Epithelial cell of esophagus (primary cell): ENCODE results near the gene ABCD1.
A peak's percentile ranks its signal among the peaks of the same experiment; 100 is the strongest.

Source experiments
- DNase-seq: peaks from one replicate; pipeline ENCODE4 v3.0.0; 2010; ENCODE audit warnings: low read depth
- H3K4me3 ChIP-seq: 2 replicates; pipeline ENCODE4 v1.5.1; 2011; ENCODE audit warnings: mild to moderate bottlenecking, low read length, control low read depth
- CTCF ChIP-seq: IDR thresholded peaks from 2 replicates; pipeline ENCODE4 v1.5.1; 2011; ENCODE audit warnings: low read depth, mild to moderate bottlenecking, low read length, control low read depth, inconsistent platforms; ENCODE audit not compliant: insufficient read depth; ENCODE audit errors: missing control alignments

Gene ABCD1

GRCh38 chrX:153792368-153792767 is 67.7 kb downstream of the ABCD1 start:
- DNase-seq, result no peak
- no peak overlapping the region for H3K4me3 ChIP-seq
- no peak for TF ChIP-seq CTCF

- no peak for TF ChIP-seq CTCF
- DNase-seq, result no peak
- H3K4me3 ChIP-seq, result peak overlapping the region; percentile 75
Observed at GRCh38 chrX:153793291-153793690, 68.6 kb downstream of the ABCD1 start.
